GM20431 (cell line): ENCODE data around the gene TMEFF2.
"Not testable (repeated sequence)": the region's sequence is repeated elsewhere in the genome, so short reads cannot be mapped to it uniquely, and the experiment has no call there.

ENCODE experiments used
- in situ Hi-C: fragments of 300-500 bp; cut with MseI, MboI; formaldehyde crosslinking; loops from one replicate; pipeline ENCODE4 v1.15.0; 2020; ENCODE audit warnings: low sequenced_read_pairs; ENCODE audit not compliant: unreplicated experiment

Gene TMEFF2

GRCh38 chr2:191946471-191947182 is 248.1 kb downstream of the TMEFF2 start:
- in situ Hi-C loops = no loop called here

- in situ Hi-C loops = no loop called here
These were observed 249.1 kb downstream of the TMEFF2 start for GRCh38 chr2:191945623-191946022.

GRCh38 chr2:191942739-191943103 is 252.0 kb downstream of the TMEFF2 start:
- in situ Hi-C loops = no loop called here

- in situ Hi-C loops = no loop called here
These were observed 252.5 kb downstream of the TMEFF2 start for GRCh38 chr2:191942090-191942738.

GRCh38 chr2:191941376-191941929 is 253.3 kb downstream of the TMEFF2 start:
- in situ Hi-C loops = no loop called here

GRCh38 chr2:191938779-191939178 is 256.0 kb downstream of the TMEFF2 start:
- in situ Hi-C loops = no loop called here

- in situ Hi-C loops = no loop called here
These were observed 257.8 kb downstream of the TMEFF2 start for GRCh38 chr2:191936882-191937405.

- in situ Hi-C loops = no loop called here
These were observed 259.5 kb downstream of the TMEFF2 start for GRCh38 chr2:191935247-191935646.

- in situ Hi-C loops = no loop called here
These were observed 261.2 kb downstream of the TMEFF2 start for GRCh38 chr2:191933307-191934105.

- in situ Hi-C loops = no loop called here
These were observed 262.4 kb downstream of the TMEFF2 start for GRCh38 chr2:191932286-191932685.

- in situ Hi-C loops = no loop called here
These were observed 263.4 kb downstream of the TMEFF2 start for GRCh38 chr2:191931329-191931728.

GRCh38 chr2:191930205-191930604 is 264.5 kb downstream of the TMEFF2 start:
- in situ Hi-C loops = no loop called here

- in situ Hi-C loops = no loop called here
These were observed 265.4 kb downstream of the TMEFF2 start for GRCh38 chr2:191929288-191929687.

- in situ Hi-C loops = no loop called here
These were observed 266.7 kb downstream of the TMEFF2 start for GRCh38 chr2:191927991-191928390.

GRCh38 chr2:191927319-191927867 is 267.3 kb downstream of the TMEFF2 start:
- in situ Hi-C loops = no loop called here

- in situ Hi-C loops = no loop called here
These were observed 268.1 kb downstream of the TMEFF2 start for GRCh38 chr2:191926671-191927070.

- in situ Hi-C loops = no loop called here
These were observed 271.1 kb downstream of the TMEFF2 start for GRCh38 chr2:191923652-191923997.

- in situ Hi-C loops = no loop called here
These were observed 271.7 kb downstream of the TMEFF2 start for GRCh38 chr2:191922736-191923651.

- in situ Hi-C loops = not testable (repeated sequence)
These were observed 273.1 kb downstream of the TMEFF2 start for GRCh38 chr2:191921650-191922049.
